Measurements from ENCODE around the gene PCBP3.
"Not testable (repeated sequence)": the region's sequence is repeated elsewhere in the genome, so short reads cannot be mapped to it uniquely, and the experiment has no call there.

The PCBP3 gene

DNA sequence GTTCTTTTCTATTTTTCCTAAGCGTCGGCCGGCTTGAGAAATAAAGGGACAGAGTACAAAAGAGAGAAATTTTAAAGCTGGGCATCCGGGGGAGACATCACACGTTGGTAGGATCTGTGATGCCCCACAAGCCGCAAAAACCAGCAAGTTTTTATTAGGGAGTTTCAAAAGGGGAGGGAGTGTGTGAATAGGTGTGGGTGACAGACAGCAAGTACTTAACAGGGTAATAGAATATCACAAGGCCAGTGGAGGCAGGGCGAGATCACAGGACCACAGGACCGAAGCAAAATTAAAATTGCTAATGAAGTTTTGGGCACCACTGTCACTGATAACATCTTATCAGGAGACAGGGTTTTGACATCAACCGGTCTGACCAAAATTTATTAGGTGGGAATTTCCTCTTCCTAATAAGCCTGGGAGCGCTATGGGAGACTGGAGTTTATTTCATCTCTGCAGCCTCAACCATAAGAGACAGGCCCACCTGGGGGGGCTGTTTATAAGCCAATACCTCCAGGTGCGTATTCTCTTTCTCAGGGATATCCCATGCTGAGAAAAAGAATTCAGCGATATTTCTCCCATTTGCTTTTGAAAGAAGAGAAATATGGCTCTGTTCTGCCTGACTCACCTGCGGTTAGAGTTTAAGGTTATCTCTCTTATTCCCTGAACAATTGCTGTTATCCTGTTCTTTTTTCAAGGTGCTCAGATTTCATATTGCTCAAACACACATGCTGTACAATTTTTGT lies 332.3 kb downstream of the PCBP3 start:
- not testable (repeated sequence) for DNase-seq

DNA sequence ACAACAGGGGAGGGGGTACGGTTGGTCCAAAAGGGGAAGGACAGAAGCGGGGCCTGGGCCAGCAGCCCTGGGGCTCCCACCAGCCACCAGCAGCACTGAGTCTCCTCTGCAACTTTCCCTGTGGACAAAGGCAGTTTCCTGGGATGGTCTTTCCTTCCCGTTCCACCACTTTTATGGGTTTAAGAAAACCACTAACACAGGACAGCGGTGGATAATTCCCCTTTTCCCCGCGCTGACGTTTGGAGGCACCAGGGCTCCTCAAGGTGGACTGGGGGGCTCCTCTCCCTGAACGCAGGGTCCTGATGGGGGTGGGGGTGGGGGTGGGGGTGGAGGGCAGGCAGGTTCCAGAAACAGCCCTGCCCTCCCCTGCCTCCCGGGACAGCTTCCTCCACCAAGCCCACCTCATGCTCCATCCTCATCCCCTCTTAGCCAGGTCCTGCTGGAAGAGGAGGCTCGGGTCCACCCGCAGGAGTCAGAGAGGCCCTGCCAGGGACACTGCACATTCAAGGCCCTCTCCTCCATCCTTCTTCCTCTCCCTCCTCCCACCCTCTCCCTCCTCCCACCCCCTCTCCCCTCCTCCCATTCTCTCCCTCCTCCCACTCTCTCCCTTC lies 333.3 kb downstream of the PCBP3 start:
- no peak for DNase-seq

DNA sequence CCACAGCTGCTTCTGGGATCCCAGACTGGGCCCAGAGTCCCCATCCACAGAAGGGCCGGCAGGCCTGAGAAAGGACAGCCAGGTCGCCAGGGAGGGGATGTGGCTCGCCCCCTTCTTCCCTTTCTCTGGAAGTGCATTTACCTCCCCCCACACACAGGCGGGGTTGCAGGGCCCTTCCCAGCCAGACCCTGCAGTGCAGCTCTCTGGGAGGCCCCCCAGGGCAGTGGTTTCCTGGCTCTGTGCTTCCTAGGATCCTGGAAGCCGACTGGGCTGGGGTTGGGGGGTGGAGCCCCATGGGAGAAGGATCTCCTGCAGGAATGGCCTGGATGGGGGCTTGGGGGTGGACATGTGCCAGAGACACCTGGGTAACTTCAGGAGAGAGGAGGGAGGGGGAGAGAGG lies 333.9 kb downstream of the PCBP3 start:
- DNase-seq = peak; percentile 56

DNA sequence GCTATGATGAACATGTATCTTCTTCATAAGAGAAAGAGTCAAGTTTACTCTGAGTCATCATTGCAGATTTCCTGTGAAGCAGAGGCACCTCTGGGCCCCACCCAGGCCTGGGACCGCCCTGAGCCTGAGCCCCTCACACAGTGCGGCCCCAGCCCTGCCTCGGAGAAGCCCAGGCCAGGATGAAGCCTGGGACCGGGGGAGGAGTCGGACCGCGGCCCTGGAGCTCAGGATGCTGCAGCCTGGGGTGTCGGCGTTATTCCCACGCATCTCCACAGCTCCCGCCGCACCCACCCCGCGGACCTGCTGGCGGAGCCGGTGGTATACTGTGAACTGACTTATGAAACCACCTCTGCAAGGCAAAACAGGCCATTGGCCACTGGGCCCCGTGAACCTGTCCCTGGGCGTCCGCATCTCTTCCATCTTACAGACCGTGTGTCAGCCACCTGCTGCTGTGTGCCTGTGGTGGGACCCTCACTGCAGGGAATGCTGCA lies 335.7 kb downstream of the PCBP3 start:
- peak; percentile 48 for DNase-seq

DNA sequence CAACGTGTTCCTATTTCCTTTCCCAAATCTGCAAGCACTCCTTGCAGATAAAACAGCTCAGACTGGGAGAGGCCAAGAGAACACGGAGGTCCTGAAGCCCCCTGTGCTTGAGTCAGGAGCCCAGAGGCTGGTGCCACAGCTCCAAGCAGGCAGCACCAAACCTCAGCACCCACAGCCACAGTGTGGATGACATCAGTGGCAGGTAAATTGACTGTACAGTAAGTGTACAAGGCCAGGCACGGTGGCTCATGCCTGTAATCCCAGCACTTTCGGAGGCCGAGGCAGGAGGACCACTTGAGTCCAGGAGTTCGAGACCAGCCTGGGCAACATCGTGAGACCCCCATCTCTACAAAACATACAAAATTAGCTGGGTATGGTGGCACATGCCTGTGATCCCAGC lies 336.1 kb downstream of the PCBP3 start:
- no peak for DNase-seq

DNA sequence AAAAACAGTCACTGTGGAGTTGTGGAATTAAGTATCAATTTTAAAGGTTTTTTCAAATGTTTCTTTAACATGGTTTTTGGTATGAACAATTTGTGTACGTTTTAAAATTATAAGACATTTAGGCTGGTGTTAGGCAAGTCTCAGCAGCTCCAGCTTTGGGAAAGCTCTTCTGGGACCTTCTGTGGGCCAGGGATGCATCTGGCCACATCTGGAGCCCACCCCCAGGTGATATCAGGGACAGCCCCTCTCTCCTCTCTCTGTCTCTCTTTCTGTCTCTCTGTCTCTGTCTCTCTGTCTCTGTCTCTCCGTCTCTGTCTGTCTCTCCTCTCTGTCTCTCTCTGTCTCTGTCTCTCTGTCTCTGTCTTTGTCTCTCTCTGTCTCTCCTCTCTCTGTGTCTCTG lies 336.7 kb downstream of the PCBP3 start:
- no peak for DNase-seq

DNA sequence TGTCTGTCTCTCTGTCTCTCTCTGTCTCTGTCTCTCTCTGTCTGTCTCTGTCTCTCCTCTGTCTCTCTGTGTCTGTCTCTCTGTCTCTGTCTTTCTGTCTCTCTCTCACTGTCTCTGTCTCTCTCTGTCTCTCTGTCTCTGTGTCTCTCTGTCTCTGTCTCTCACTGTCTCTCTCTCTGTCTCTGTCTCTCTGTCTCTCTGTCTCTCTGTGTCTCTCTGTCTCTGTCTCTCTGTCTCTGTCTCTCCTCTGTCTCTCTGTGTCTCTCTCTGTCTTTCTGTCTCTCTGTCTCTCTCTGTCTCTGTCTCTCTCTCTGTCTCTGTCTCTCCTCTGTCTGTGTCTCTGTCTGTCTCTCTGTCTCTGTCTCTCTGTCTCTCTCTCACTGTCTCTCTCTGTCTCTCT lies 337.2 kb downstream of the PCBP3 start:
- DNase-seq = no peak

DNA sequence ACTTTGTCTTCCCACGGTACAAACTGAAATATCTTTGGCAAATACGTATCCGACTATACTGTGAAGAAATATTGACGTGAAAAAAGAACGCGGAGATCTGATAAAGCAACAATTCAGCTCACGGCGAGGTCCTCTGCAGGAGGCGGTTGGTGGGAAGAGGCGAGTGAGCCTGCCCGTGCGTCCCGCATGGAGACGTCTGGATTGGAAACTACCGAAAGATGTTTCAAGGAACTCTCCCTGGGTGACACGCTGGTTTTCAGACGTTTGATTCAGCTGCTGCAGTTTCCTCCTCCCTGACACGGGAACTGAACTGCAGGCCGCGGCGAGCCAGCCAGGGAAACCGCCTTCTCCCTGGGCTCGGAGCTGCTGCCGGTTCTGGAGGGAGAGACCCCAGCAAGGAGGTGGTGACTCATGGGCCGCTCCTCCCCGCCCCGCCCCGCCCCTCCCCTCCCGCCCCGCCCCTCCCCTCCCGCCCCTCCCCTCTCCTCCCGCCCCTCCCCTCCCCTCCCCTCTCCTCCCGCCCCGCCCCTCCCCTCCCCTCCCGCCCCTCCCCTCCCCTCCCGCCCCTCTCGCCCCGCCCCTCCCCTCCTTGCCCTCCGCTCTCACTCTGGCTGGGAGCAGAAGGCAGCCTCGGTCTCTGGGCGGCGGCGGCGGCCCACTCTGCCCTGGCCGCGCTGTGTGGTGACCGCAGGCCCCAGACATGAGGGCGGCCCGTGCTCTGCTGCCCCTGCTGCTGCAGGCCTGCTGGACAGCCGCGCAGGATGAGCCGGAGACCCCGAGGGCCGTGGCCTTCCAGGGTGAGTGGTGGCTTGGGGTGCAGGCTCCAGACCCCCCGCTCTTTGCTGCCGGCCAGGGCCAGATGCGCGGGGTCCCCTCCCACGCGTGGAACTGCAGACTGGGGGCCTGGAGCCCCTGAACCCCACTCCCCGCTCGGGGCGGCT lies 337.9 kb downstream of the PCBP3 start, which contains the start of gene COL6A1:
Gene COL6A1, plus strand, starts transcription at position 620 of the 941 bp plus-strand sequence. Its CDS starts 81 bp downstream, at position 701.
- DNase-seq = peak; percentile 93

DNA sequence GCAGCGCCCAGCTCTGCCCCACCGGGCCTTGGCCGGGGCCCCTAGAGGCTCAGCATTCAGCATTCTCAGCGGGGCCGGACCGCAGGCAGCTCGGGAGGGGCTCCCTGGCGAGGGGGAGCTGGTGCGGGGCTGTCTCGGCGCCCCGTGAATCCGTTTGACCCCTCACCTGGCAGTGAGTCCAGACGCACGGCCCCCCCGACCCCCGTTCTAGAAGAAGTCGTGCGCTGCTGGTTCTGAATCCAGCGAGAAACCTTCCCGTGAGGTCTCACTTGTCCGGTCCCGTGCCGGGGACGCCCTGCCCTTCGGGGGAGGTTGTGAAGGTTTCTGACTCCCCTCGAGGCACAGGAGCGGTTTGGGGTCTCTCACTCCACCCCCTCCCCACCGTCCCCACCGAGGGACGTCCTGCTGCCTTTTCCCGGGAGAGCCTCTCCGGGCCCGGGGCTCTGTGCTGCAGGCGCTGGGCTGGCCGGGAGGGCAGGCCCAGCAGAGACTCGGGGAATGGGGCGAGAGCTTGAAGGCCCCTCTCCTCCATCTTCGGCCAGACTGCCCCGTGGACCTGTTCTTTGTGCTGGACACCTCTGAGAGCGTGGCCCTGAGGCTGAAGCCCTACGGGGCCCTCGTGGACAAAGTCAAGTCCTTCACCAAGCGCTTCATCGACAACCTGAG lies 338.7 kb downstream of the PCBP3 start:
- no peak for DNase-seq

DNA sequence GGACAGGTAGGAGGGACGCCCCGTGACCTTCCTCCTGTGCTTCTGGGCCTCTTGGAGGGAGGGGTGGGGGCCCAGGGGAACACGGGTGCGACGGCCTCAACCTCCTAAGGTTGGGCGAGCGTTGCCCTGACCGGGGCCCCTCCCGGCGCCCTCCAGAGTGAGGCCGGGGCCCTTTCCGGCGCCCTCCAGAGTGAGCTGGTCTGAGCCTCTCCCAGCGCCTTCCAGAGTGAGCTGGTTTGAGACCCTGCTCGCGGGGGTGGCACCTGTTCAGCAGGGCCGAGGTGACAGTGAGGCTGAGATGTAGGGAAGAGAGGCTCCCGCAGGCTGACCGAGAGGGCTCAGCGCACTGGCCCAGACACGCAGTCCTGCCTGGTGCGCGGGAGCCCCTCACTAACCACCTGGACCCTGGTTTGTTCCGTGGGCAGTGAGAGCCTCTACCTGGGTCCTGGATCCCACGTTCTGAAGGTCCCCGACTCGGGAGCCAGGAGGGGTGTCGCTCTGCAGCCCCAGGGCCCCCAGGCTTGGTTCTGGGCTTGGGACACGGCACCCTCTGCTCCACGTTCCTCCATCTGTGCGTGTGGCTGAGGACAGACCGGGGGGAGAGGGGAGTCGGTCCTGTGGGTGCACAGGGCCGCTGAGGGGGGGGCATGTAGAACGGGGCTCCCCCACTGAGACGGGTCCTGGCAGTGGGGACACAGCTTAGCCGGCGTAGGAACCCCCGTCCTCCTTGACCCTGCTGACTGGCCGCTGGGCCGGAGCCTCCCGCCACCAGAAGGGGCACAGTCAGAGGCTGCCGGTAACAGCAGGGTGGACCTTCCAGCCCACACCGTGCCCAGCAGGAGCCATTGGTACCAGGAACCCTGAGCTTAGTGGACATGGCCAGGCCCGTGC lies 339.5 kb downstream of the PCBP3 start:
- DNase-seq = no peak

DNA sequence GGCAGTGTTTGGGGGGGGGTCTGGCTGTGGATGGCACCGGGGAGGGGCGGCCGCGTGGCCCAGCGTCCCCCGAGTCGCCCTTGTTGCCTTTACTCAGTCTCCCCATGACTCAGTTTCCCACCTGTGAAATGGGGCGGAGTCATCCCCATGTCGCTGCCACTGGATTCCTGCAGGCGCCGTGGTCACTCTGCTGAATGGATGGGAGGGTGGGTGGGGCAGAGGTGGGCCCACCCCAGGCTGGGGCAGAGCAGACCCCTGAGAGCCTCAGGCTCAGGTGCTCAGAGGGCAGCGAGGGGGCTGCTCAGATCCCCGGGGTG lies 340.1 kb downstream of the PCBP3 start:
- no peak for DNase-seq

DNA sequence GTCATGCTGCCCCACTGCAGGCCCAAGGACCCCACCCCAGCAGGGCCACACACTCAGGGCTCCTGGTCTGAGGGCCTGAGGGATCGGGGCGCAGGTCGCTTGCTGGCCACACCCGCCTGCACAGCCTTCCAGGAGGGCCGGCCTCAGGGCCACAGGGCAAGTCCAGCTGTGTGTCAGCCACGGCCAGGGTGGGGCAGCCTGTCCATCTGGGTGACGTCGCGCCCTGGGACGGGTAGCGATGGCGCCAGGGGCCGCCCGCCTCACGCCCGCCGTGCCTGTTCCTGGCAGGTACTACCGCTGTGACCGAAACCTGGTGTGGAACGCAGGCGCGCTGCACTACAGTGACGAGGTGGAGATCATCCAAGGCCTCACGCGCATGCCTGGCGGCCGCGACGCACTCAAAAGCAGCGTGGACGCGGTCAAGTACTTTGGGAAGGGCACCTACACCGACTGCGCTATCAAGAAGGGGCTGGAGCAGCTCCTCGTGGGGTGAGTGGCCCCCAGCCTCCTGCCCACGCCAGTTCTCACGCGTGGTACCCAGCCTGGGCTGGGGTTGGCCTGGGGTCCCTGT lies 340.5 kb downstream of the PCBP3 start:
- DNase-seq = no peak

DNA sequence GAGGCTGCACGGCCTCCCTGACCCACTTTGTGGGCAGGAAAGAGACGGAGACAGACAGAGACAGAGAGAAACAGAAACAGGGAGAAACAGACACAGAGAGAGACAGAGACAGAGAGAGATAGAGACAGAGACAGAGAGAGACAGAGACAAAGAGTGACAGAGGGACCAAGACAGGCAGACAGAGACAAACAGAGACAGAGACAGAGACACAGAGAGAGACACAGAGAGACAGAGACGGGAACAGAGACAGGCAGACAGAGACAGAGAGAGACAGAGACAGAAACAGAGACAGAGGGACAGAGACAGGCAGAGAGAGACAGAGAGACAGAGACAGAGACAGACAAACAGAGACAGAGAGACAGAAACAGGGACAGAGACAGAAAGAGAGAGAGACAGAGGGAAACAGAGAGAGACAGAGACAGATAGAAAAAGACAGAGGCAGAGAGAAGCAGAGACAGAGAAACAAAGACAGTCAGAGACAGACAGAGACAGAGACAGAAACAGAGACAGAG lies 341.1 kb downstream of the PCBP3 start:
- no peak for DNase-seq

DNA sequence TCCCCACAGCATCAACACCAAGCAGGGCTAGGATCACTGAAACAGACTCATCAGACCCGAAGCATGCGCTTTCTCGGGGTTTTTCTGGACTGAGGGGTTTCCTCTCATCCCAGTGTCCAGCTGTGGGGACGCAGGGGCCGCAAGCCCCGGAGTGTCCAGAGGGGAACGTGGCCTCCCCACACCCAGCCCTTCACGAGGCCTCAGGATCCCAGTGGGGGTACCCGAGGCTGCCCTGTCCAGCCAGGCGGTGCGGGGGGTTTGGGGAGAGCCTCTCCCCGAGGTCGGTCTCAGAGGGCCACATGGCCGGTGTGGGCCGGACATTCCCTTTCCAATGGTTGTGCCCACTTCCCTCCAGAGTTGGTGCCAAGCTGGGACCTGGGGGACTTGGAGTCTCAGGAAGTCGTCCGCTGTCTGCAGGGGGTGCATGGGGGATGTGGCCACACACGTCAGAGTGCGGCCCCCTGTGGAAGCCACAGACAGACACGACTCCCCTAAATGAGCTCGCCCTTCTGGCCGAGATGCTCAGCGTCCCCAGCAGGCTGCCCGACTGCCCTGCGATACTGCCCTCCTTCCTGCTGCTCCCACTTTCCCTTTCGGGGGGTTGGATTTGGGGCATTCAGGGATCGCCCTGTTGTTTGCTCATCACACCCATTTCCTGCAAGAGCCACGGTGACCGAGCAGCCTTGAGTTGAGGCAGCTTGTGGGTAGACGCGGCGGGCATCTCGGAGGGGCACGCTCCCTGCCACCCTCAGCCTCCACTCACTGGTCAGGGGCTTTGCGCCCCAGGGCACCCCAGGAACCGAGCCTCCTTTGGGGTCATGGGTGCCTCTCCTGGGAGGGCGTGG lies 342.2 kb downstream of the PCBP3 start:
- no peak for DNase-seq

DNA sequence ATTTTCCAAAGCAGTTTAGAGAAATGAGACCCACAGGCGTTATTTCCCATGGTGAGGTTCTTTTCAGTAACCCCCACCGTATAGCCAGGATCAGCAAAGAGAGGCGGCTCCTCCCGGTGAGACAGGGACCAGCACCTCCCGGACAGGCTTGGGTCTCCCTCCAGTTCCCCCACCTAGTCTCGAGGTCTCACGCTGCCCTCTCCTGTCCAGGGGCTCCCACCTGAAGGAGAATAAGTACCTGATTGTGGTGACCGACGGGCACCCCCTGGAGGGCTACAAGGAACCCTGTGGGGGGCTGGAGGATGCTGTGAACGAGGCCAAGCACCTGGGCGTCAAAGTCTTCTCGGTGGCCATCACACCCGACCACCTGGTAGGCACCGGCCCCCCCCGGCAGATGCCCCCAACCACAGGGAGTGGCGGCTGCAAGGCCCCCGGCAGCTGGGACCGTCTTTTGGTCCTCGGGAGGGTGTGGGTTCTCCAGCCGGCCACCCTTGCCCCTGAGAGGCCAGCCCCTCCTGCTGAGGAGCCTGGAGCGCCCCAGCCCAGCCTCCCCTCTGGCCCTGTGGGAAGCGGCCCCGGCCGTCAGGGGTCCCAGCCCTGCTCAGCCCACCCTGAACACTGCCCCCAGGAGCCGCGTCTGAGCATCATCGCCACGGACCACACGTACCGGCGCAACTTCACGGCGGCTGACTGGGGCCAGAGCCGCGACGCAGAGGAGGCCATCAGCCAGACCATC lies 343.0 kb downstream of the PCBP3 start:
- no peak for DNase-seq

DNA sequence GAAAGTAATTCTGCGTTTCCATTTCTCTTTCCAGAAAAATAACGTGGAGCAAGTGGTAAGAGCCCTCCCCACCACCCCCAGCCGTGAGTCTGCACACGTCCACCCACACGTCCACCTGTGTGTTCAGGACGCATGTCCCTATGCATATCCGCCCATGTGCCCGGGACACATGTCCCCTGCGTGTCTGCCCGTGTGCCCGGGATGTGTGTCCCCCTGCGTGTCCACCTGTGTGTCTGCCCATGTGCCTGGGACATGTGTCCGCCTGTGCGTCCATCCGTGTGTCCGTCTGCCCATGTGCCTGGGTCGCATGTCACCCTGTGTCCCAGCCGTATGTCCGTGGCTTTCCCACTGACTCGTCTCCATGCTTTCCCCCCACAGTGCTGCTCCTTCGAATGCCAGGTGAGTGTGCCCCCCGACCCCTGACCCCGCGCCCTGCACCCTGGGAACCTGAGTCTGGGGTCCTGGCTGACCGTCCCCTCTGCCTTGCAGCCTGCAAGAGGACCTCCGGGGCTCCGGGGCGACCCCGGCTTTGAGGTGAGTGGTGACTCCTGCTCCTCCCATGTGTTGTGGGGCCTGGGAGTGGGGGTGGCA lies 343.7 kb downstream of the PCBP3 start:
- no peak for DNase-seq

DNA sequence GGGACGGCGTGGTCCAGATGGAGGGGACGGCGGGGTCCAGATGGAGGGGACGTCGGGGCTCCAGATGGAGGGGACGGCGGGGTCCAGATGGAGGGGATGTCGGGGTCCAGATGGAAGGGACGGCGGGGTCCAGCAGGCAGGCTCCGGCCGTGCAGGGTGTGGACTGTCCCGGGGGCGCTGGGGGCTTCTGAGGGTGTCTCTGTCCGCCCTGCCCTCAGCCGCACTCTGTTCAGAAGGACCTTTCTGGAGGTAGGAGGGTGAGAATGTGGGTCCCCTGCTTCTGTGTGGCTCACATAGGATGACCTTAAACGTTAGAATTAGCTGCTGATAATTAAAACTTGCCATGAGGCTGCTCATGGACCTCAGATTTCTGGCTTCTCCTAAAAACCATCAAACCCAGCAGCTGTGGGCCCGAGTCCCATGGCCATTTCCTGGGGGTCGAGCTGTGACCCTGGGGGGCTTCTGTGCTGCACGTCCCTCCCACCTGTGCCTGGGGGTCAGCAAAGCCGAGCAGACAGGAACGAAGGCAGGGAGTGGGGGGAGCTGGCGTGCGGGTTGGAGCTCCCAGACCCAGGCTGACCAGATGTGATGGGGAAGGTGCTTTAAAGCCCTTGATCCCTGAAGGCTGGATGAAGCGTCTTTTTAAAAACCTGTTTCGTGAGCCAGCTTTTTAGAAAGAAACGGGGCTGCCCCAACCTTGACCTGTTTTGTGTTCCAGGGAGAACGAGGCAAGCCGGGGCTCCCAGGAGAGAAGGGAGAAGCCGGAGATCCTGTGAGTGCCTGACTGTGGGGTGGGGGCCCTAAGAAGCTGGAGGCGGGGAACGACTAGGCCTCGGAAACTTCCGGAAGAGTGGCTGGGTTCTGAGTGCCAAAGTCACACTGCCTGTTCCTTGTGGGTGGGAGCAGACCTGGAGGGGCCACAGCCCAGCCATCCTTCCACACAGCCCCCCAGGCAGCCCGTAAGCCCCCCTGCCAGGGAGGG lies 345.1 kb downstream of the PCBP3 start:
- no peak for DNase-seq

All from fibroblast of skin of right quadriceps (primary cell).